GDM1 (cell line): Measurements from ENCODE around the gene KLRF2.
A peak's percentile ranks its signal among the peaks of the same experiment; 100 is the strongest.

Experiments used
- DNase-seq: peaks from one replicate; lab custom pipeline; 2025; lab: John Stamatoyannopoulos, UW

KLRF2 gene

GRCh38 chr12:9936591-9936990 is 55.3 kb downstream of the KLRF2 start:
- DNase-seq: no peak

DNA sequence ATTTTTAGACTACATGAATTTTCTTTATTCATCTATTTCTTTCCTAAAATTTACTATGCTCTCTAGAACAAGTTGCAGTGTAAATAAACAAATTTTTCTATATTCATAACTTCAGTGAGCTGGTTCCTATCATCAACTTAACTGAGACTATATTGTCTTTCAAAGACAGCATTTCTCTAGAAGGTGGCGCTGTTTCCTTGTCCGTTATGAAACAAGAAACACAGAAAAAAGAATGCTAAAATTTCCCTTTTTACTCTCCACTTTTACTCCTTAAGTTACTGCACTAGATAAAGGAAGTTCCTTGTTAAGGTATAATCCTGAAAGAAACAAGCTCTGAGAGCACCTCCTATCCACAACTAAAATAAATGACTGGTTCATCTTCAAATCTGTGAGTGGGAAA is 59.1 kb downstream of the KLRF2 start:
- DNase-seq: no peak

- DNase-seq: no peak
These were observed 60.5 kb downstream of the KLRF2 start for GRCh38 chr12:9941838-9942237.

GRCh38 chr12:9943240-9943639 is 62.0 kb downstream of the KLRF2 start:
- DNase-seq: peak; percentile 59

DNA sequence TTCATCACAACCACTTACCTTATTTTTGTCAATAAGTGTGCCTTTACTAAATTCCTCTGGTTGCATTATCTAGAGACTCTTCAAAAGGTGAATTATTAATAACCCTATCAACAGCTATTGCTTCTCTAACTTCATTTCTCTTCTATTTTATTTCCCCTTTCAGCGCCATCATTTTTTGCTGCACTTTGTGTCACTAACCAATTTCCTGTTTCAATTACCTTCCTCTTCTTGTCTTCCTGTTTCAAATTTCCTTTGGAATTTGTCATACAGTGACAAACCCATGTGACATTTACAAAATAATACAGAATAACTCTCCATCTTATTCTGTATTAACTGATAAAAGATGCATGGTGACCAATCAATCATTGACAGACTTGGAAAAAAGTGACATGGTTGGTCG is 63.1 kb downstream of the KLRF2 start:
- peak; percentile 3 for DNase-seq
